SH-SY5Y (cell line): ENCODE measurements around the gene PXMP4.

Experiments used
- GATA2 ChIP-seq: IDR thresholded peaks from 2 replicates; pipeline ENCODE4 v1.6.1; 2011; ENCODE audit warnings: mild to moderate bottlenecking, low read depth, low read length
- GATA3 ChIP-seq: IDR thresholded peaks from 2 replicates; pipeline ENCODE4 v1.6.1; 2011; ENCODE audit warnings: low read depth, mild to moderate bottlenecking, low read length, moderate library complexity

- TF ChIP-seq GATA3, result no peak
- TF ChIP-seq GATA2, result no peak
These were observed 33.7 kb upstream of the PXMP4 start for GRCh38 chr20:33753763-33754162.
